Hepatocyte (in vitro differentiated cells): ENCODE results near the gene ARFGAP1. TPM values are rescaled to one million over a fixed set of nuclear protein-coding genes. Genes with fewer than 3 reads are reported as not detected.

Source experiments
- DNase-seq: peaks from one replicate; pipeline ENCODE4 v3.0.0-alpha.2; 2016; ENCODE audit warnings: low spot score
- H2AFZ ChIP-seq: fragments of 200-600 bp; sonication (generic); 2 replicates; pipeline ENCODE4 v1.6.0; 2016; ENCODE audit warnings: antibody characterized with exemption, mild to moderate bottlenecking
- H3K27ac ChIP-seq: fragments of 200-600 bp; sonication (generic); 2 replicates; pipeline ENCODE4 v1.5.1; 2016; ENCODE audit warnings: mild to moderate bottlenecking
- H3K27me3 ChIP-seq: fragments of 200-600 bp; sonication (generic); 2 replicates; pipeline ENCODE4 v1.6.1; 2016
- H3K36me3 ChIP-seq: fragments of 200-600 bp; sonication (generic); replicated peaks from 2 replicates; pipeline ENCODE4 v1.5.1; 2016; ENCODE audit warnings: low read depth; ENCODE audit not compliant: insufficient read depth
- H3K4me1 ChIP-seq: fragments of 200-600 bp; sonication (generic); 2 replicates; pipeline ENCODE4 v1.5.1; 2016; ENCODE audit warnings: mild to moderate bottlenecking, moderate library complexity; ENCODE audit not compliant: insufficient read depth
- H3K4me2 ChIP-seq: fragments of 200-600 bp; sonication (generic); 2 replicates; pipeline ENCODE4 v1.6.0; 2016
- H3K4me3 ChIP-seq: fragments of 200-600 bp; sonication (generic); 2 replicates; pipeline ENCODE4 v1.5.1; 2016; ENCODE audit warnings: mild to moderate bottlenecking
- H3K79me2 ChIP-seq: fragments of 200-600 bp; sonication (generic); 2 replicates; pipeline ENCODE4 v1.6.0; 2017; ENCODE audit warnings: mild to moderate bottlenecking
- H3K9me2 ChIP-seq: fragments of 200-600 bp; sonication (generic); replicated peaks from 2 replicates; pipeline ENCODE4 v1.6.0; 2017; ENCODE audit warnings: mild to moderate bottlenecking; ENCODE audit not compliant: insufficient read depth
- H3K9me3 ChIP-seq: fragments of 200-600 bp; sonication (generic); 2 replicates; pipeline ENCODE4 v1.5.1; 2016; ENCODE audit warnings: low read depth, mild to moderate bottlenecking
- H4K20me1 ChIP-seq: fragments of 200-600 bp; sonication (generic); 2 replicates; pipeline ENCODE4 v1.6.0; 2016; ENCODE audit warnings: mild to moderate bottlenecking; ENCODE audit not compliant: insufficient read depth, poor library complexity, severe bottlenecking
- CTCF ChIP-seq: fragments of 200-600 bp; sonication (generic); IDR thresholded peaks from 2 replicates; pipeline ENCODE4 v1.5.1; 2016; ENCODE audit warnings: antibody characterized with exemption, mild to moderate bottlenecking; ENCODE audit not compliant: poor library complexity
- EZH2 ChIP-seq: fragments of 200-600 bp; sonication (generic); IDR thresholded peaks from 2 replicates; pipeline ENCODE4 v1.6.1; 2016; ENCODE audit warnings: antibody characterized with exemption, mild to moderate bottlenecking, borderline replicate concordance
- EZH2phosphoT487 ChIP-seq: fragments of 200-600 bp; sonication (generic); IDR thresholded peaks from one replicate; pipeline ENCODE4 v1.6.1; 2018; ENCODE audit warnings: antibody characterized with exemption, mild to moderate bottlenecking, low read depth, moderate library complexity; ENCODE audit not compliant: unreplicated experiment, severe bottlenecking
- WGBS: methylation state at CpG from one replicate; pipeline ENCODE4 v1.1.6; 2016; ENCODE audit warnings: low lambda C conversion rate; ENCODE audit errors: missing lambda C conversion rate; 5-methylcytosine and 5-hydroxymethylcytosine counted together
- polyA plus RNA-seq: library from polyadenylated mRNA; unstranded; fragments of >200 nt; fragmentation: Nextera tagmentation; extraction: Ambion mirVana; gene quantifications from 2 replicates; pipeline ENCODE4 v1.2.1, GENCODE V29; 2016
- total RNA-seq: library from RNA; depleted of rRNA; stranded (reverse); fragments of >200 nt; gene quantifications from 2 replicates; pipeline ENCODE4 v1.2.3, GENCODE V29; 2014

ARFGAP1 gene
- total and polyA plus RNA-seq, 2 experiments from 2014 or later = 78.2 to 99.0 TPM

GRCh38 chr20:63294536-63294900, 21.9 kb downstream of the ARFGAP1 start:
- H3K4me2 ChIP-seq = no peak overlapping the region
- H2AFZ ChIP-seq = no peak overlapping the region
- H3K9me2 ChIP-seq = no peaks in the 10 kb centered on the region
- no peaks in the 10 kb centered on the region for H3K36me3 ChIP-seq
- H3K4me3 ChIP-seq = no peak overlapping the region
- H3K79me2 ChIP-seq = no peaks in the 10 kb centered on the region
- no peaks in the 10 kb centered on the region for H3K9me3 ChIP-seq
- H4K20me1 ChIP-seq = no peaks in the 10 kb centered on the region
- no peak for TF ChIP-seq EZH2phosphoT487
- no peak for TF ChIP-seq CTCF
- TF ChIP-seq EZH2 = no peak
- H3K4me1 ChIP-seq = peaks cover 3% of the 10 kb centered on the region
- no peak overlapping the region for H3K27ac ChIP-seq
- WGBS = 84% methylated on average over 9 of the region's 12 CpGs
- DNase-seq = no peak
- H3K27me3 ChIP-seq = peaks cover 10% of the 10 kb centered on the region

- H3K9me3 ChIP-seq = no peaks in the 10 kb centered on the region
- H3K27me3 ChIP-seq = peaks cover 10% of the 10 kb centered on the region
- H4K20me1 ChIP-seq = no peaks in the 10 kb centered on the region
- H3K9me2 ChIP-seq = no peaks in the 10 kb centered on the region
- H3K4me1 ChIP-seq = peaks cover 3% of the 10 kb centered on the region
- no peaks in the 10 kb centered on the region for H3K36me3 ChIP-seq
- H3K4me3 ChIP-seq = no peak overlapping the region
- no peaks in the 10 kb centered on the region for H3K79me2 ChIP-seq
- H3K4me2 ChIP-seq = no peak overlapping the region
- TF ChIP-seq CTCF (no peak), EZH2phosphoT487 (no peak), EZH2 (no peak)
- no peak overlapping the region for H3K27ac ChIP-seq
- no peak overlapping the region for H2AFZ ChIP-seq
- no peak for DNase-seq
- WGBS = 71% methylated on average over 17 of the region's 19 CpGs
Observed at GRCh38 chr20:63295018-63295417, 22.4 kb downstream of the ARFGAP1 start.

DNA sequence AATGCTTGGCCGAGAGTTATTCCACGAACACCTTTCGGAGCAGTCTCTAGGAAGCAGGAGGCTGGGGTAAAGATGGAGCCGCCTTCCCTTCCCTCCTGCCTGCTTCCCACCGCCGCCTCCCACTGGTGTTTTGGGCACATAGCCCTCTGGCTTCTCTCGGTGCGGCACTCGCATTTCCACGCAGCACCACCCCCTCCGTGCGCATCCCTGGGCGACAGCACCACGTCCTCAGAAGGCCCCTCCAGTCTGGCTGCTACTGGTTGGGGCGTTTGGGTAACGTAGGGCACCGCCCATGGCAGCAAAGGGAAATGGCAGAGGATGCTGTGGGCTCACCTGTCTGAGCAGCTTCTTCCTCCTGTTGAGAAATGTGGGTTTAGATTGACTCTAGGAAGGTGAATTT, 22.8 kb downstream of the ARFGAP1 start:
- H2AFZ ChIP-seq = no peak overlapping the region
- no peaks in the 10 kb centered on the region for H3K36me3 ChIP-seq
- H3K27me3 ChIP-seq = peaks cover 10% of the 10 kb centered on the region
- no peaks in the 10 kb centered on the region for H3K9me2 ChIP-seq
- WGBS = 49% methylated on average over 17 of the region's 17 CpGs
- no peaks in the 10 kb centered on the region for H3K79me2 ChIP-seq
- no peak overlapping the region for H3K4me3 ChIP-seq
- DNase-seq = no peak
- H3K4me1 ChIP-seq = peaks cover 3% of the 10 kb centered on the region
- no peak for TF ChIP-seq EZH2
- TF ChIP-seq EZH2phosphoT487 = no peak
- no peak for TF ChIP-seq CTCF
- H3K4me2 ChIP-seq = no peak overlapping the region
- H3K9me3 ChIP-seq = no peaks in the 10 kb centered on the region
- no peaks in the 10 kb centered on the region for H4K20me1 ChIP-seq
- no peak overlapping the region for H3K27ac ChIP-seq

DNA sequence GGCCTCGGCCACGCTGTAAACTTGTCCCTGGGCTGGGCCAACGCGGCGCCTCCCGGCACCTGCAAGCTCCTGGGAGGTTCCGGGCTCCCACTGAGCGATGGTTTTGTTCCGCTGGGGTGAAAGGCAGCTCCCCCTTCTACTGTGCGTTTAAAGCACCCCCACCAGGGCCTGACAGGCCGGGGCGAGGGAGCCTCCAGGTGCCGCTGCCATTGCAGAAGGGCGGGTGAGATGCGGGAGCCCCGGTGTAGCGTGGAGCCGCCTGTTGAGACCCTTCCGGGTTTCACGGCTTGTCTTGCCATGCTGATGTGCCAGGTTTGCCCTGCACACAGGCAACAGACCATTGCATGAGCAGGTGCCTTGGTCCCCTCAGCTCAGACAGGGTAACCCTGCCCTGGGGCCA, 23.2 kb downstream of the ARFGAP1 start:
- Histone ChIP-seq H3K9me2 (no peaks in the 10 kb centered on the region), H3K79me2 (no peaks in the 10 kb centered on the region), H3K27ac (no peak overlapping the region), H4K20me1 (no peaks in the 10 kb centered on the region), H3K27me3 (peaks cover 10% of the 10 kb centered on the region), H3K4me1 (peaks cover 1% of the 10 kb centered on the region), H3K4me3 (no peak overlapping the region), H3K9me3 (no peaks in the 10 kb centered on the region), H2AFZ (no peak overlapping the region), H3K4me2 (no peak overlapping the region), H3K36me3 (no peaks in the 10 kb centered on the region)
- TF ChIP-seq EZH2 = no peak
- TF ChIP-seq EZH2phosphoT487 = no peak
- no peak for TF ChIP-seq CTCF
- no peak for DNase-seq
- WGBS = 56% methylated on average over 15 of the region's 20 CpGs
